ENCODE data around the gene GAB4. TPM values are rescaled to one million over a fixed set of nuclear protein-coding genes. Genes with fewer than 3 reads are reported as not detected.

The GAB4 gene
- total and polyA plus RNA-seq, 2 of the 4 experiments (the other 2 are of a cell fraction): not detected

GRCh38 chr22:17007852-17008731 lies at the start of gene GAB4 (continued):
- no peak for TF ChIP-seq FOS (IDR thresholded peaks at IDR 0.05; ENCODE audit: low read depth, low read length)

- H3K4me1 ChIP-seq (ENCODE audit: control insufficient read depth, insufficient read depth, low read length): no peaks in the 10 kb centered on the region
- no peak overlapping the region for H2BK120ac ChIP-seq (ENCODE audit: low read depth, low read length)
- peaks cover 9% of the 10 kb centered on the region for H3K27me3 ChIP-seq (ENCODE audit: control insufficient read depth, insufficient read depth, low read length)
- no peak overlapping the region for H2BK15ac ChIP-seq (ENCODE audit: low read depth, low read length)
- no peak overlapping the region for H3K4me2 ChIP-seq (ENCODE audit: low read depth, low read length)
- no peaks in the 10 kb centered on the region for H3K79me1 ChIP-seq (ENCODE audit: low read depth in 1 of 2, low read length in 2 of 2)
- H2AK5ac ChIP-seq (ENCODE audit: low read depth, low read length): no peak overlapping the region
- H3K4ac ChIP-seq (ENCODE audit: low read depth, low read length): no peak overlapping the region
- intact Hi-C loops (cut with micrococcal nuclease) (no loop called here), in situ Hi-C loops (cut with MboI; ENCODE audit: low sequenced_read_pairs) (loop anchor here (5.0 kb wide), 1 partner anchor 135 kb away; no protein-coding TSS in a partner anchor), dilution Hi-C loops (cut with HindIII; ENCODE audit: low sequenced_read_pairs, unreplicated experiment) (no loop called here)
- DNase-seq (no peak), ATAC-seq (ENCODE audit: low read depth) (no peak)
- no peak overlapping the region for H3K27ac ChIP-seq (ENCODE audit: insufficient read depth, low read length)
- no peak overlapping the region for H3K18ac ChIP-seq (ENCODE audit: low read depth, low read length)
- no peak overlapping the region for H2AFZ ChIP-seq (replicated peaks; ENCODE audit: low read length, poor library complexity)
- POLR2A ChIA-PET (ENCODE audit: unreplicated experiment): no interaction called here
- H3K56ac ChIP-seq (ENCODE audit: extremely low read depth, insufficient read depth, low read length): no peak overlapping the region
- 52% methylated on average over 2 of the region's 8 CpGs; no CpG with 5 or more reads in 1 of the 2 experiments for WGBS, 2 experiments (ENCODE audit: extremely low coverage in 2 of 2, insufficient read length in 1 of 2)
- no peak overlapping the region for H4K91ac ChIP-seq (ENCODE audit: insufficient read depth, low read depth, low read length)
- H3K36me3 ChIP-seq (ENCODE audit: control insufficient read depth, insufficient read depth, low read length): no peaks in the 10 kb centered on the region
- H4K8ac ChIP-seq (ENCODE audit: low read depth in 2 of 2, low read length in 2 of 2): no peak overlapping the region
- no peaks in the 10 kb centered on the region for H3K9me1 ChIP-seq (ENCODE audit: insufficient read depth, low read length)
- H3K9ac ChIP-seq (ENCODE audit: low read depth, low read length): no peak overlapping the region
- no peak overlapping the region for H4K5ac ChIP-seq (ENCODE audit: low read depth, low read length)
- CTCF ChIA-PET: no interaction called here
- no peak overlapping the region for H2BK20ac ChIP-seq (ENCODE audit: low read depth, low read length)
- no peaks in the 10 kb centered on the region for H4K20me1 ChIP-seq (ENCODE audit: insufficient read depth, low read length)
- H2BK5ac ChIP-seq (ENCODE audit: low read depth, low read length, poor library complexity, severe bottlenecking): no peak overlapping the region
- H3K4me3 ChIP-seq (ENCODE audit: insufficient read depth, low read depth, low read length): no peak overlapping the region
- no peak overlapping the region for H3K14ac ChIP-seq (replicated peaks; ENCODE audit: low read depth, low read length)
- H2AK9ac ChIP-seq (replicated peaks; ENCODE audit: low read depth, low read length, poor library complexity): no peak overlapping the region
- no peaks in the 10 kb centered on the region for H3K9me3 ChIP-seq (ENCODE audit: control insufficient read depth, insufficient read depth, low read length)
- H3K23ac ChIP-seq (ENCODE audit: low read depth, low read length): no peak overlapping the region
- no TSS peak for BruUV-seq (replicated peaks)
- TF ChIP-seq CTCF (conservative IDR thresholded peaks at IDR 0.05; ENCODE audit: low read depth, low read length) (no peak), MXI1 (IDR thresholded peaks at IDR 0.05; ENCODE audit: borderline replicate concordance, low read depth, low read length) (no peak), RCOR1 (IDR thresholded peaks at IDR 0.05; ENCODE audit: insufficient replicate concordance, low read length) (no peak), RFX5 (IDR thresholded peaks at IDR 0.05; ENCODE audit: low read depth, low read length) (no peak), BHLHE40 (IDR thresholded peaks at IDR 0.05; ENCODE audit: low read depth, low read length) (no peak), RAD21 (IDR thresholded peaks at IDR 0.05; ENCODE audit: low read length) (no peak), POLR2A (IDR thresholded peaks at IDR 0.05; ENCODE audit: low read depth, low read length) (no peak), CHD1 (IDR thresholded peaks at IDR 0.05; ENCODE audit: low read depth, low read length) (no peak), CEBPB (IDR thresholded peaks at IDR 0.05; ENCODE audit: low read depth, low read length) (no peak), MAZ (IDR thresholded peaks at IDR 0.05; ENCODE audit: borderline replicate concordance, low read depth, low read length) (no peak), USF2 (IDR thresholded peaks at IDR 0.05; ENCODE audit: low read depth, low read length) (no peak), ELK1 (IDR thresholded peaks at IDR 0.05; ENCODE audit: borderline replicate concordance, low read depth, low read length) (no peak), FOS (IDR thresholded peaks at IDR 0.05; ENCODE audit: low read depth, low read length) (no peak)
These were observed 48.8 kb upstream of the GAB4 start for GRCh38 chr22:17056807-17057206.

All from IMR-90 (cell line).